H9 (cell line): ENCODE results near the gene SLC16A2. TPM values are rescaled to one million over a fixed set of nuclear protein-coding genes. Genes with fewer than 3 reads are reported as not detected.

Source experiments
- DNase-seq: peaks from one replicate; pipeline ENCODE4 v3.0.0-alpha.2; 2017
- H2AFZ ChIP-seq: one replicate; pipeline ENCODE4 v1.6.1; 2013; ENCODE audit warnings: mild to moderate bottlenecking, low read length, control low read depth, moderate library complexity
- H2AK5ac ChIP-seq: 2 replicates; pipeline ENCODE4 v1.6.1; 2013; ENCODE audit warnings: low read length, control low read depth, mixed read lengths; ENCODE audit not compliant: insufficient read length
- H2BK120ac ChIP-seq: one replicate; pipeline ENCODE4 v1.6.1; 2013; ENCODE audit warnings: low read depth, mild to moderate bottlenecking, low read length, control low read depth, inconsistent platforms; ENCODE audit not compliant: poor library complexity, severe bottlenecking
- H2BK12ac ChIP-seq: 2 replicates; pipeline ENCODE4 v1.6.1; 2013; ENCODE audit warnings: low read length, control low read depth, mixed read lengths, low read depth; ENCODE audit not compliant: insufficient read length
- H2BK15ac ChIP-seq: 2 replicates; pipeline ENCODE4 v1.6.1; 2013; ENCODE audit warnings: low read depth, low read length, control low read depth
- H2BK20ac ChIP-seq: one replicate; pipeline ENCODE4 v1.6.1; 2013; ENCODE audit warnings: low read depth, mild to moderate bottlenecking, low read length, control low read depth, inconsistent platforms; ENCODE audit not compliant: poor library complexity, severe bottlenecking
- H2BK5ac ChIP-seq: 2 replicates; pipeline ENCODE4 v1.6.1; 2013; ENCODE audit warnings: low read length, control low read depth, mixed read lengths; ENCODE audit not compliant: insufficient read length
- H3K14ac ChIP-seq: 2 replicates; pipeline ENCODE4 v1.6.1; 2013; ENCODE audit warnings: low read length, control low read depth; ENCODE audit not compliant: insufficient read depth
- H3K18ac ChIP-seq: 2 replicates; pipeline ENCODE4 v1.6.1; 2013; ENCODE audit warnings: low read depth, mild to moderate bottlenecking, mixed read lengths, low read length, control low read depth; ENCODE audit not compliant: insufficient read length
- H3K23ac ChIP-seq: 2 replicates; pipeline ENCODE4 v1.6.1; 2013; ENCODE audit warnings: low read length, control low read depth, mixed read lengths, low read depth; ENCODE audit not compliant: insufficient read length
- H3K23me2 ChIP-seq: 2 replicates; pipeline ENCODE4 v1.6.1; 2013; ENCODE audit warnings: low read depth, mild to moderate bottlenecking, mixed read lengths, low read length, control low read depth; ENCODE audit not compliant: insufficient read length, poor library complexity, severe bottlenecking
- H3K27ac ChIP-seq: 2 replicates; pipeline ENCODE4 v1.5.1; 2013; ENCODE audit warnings: low read length, control low read depth, mixed read lengths, low read depth; ENCODE audit not compliant: insufficient read length
- H3K27me3 ChIP-seq: 2 replicates; pipeline ENCODE4 v1.6.1; 2013; ENCODE audit warnings: low read length, control low read depth, inconsistent platforms; ENCODE audit not compliant: insufficient read depth
- H3K4ac ChIP-seq: 2 replicates; pipeline ENCODE4 v1.6.1; 2013; ENCODE audit warnings: low read depth, mild to moderate bottlenecking, control low read depth, inconsistent platforms, low read length, moderate library complexity
- H3K4me1 ChIP-seq: 2 replicates; pipeline ENCODE4 v1.6.1; 2013; ENCODE audit warnings: low read length, control low read depth, inconsistent platforms; ENCODE audit not compliant: insufficient read depth
- H3K4me2 ChIP-seq: 2 replicates; pipeline ENCODE4 v1.6.1; 2013; ENCODE audit warnings: low read length, control low read depth, mixed read lengths; ENCODE audit not compliant: insufficient read length, insufficient read depth
- H3K56ac ChIP-seq: 2 replicates; pipeline ENCODE4 v1.6.1; 2013; ENCODE audit warnings: low read depth, mild to moderate bottlenecking, mixed read lengths, low read length, control low read depth; ENCODE audit not compliant: insufficient read length
- H3K79me1 ChIP-seq: 2 replicates; pipeline ENCODE4 v1.6.1; 2013; ENCODE audit warnings: low read depth, mild to moderate bottlenecking, moderate library complexity, low read length, control low read depth, inconsistent platforms; ENCODE audit not compliant: insufficient read depth, poor library complexity, severe bottlenecking
- H3K79me2 ChIP-seq: 2 replicates; pipeline ENCODE4 v1.6.1; 2013; ENCODE audit warnings: low read length, control low read depth, inconsistent platforms; ENCODE audit not compliant: insufficient read depth
- H3K9ac ChIP-seq: 2 replicates; pipeline ENCODE4 v1.6.1; 2013; ENCODE audit warnings: low read length, control low read depth, mixed read lengths; ENCODE audit not compliant: insufficient read length; ENCODE audit errors: extremely low read depth
- H3K9me3 ChIP-seq: one replicate; pipeline ENCODE4 v1.6.1; 2013; ENCODE audit warnings: low read depth, low read length, inconsistent platforms; ENCODE audit not compliant: control insufficient read depth
- H3T11ph ChIP-seq: one replicate; pipeline ENCODE4 v1.6.1; 2013; ENCODE audit warnings: mild to moderate bottlenecking, low read length, control low read depth, inconsistent platforms
- H4K20me1 ChIP-seq: one replicate; pipeline ENCODE4 v1.6.1; 2013; ENCODE audit not compliant: control insufficient read depth, insufficient read length, insufficient read depth
- H4K5ac ChIP-seq: 2 replicates; pipeline ENCODE4 v1.6.1; 2013; ENCODE audit warnings: low read depth, mild to moderate bottlenecking, mixed read lengths, low read length, control low read depth; ENCODE audit not compliant: insufficient read length
- H4K8ac ChIP-seq: replicated peaks from 2 replicates; pipeline ENCODE4 v1.6.1; 2013; ENCODE audit warnings: low read length, control low read depth, mixed read lengths, low read depth; ENCODE audit not compliant: insufficient read length
- H4K91ac ChIP-seq: 2 replicates; pipeline ENCODE4 v1.6.1; 2013; ENCODE audit warnings: low read depth, mild to moderate bottlenecking, moderate library complexity, mixed read lengths, low read length, control low read depth; ENCODE audit not compliant: insufficient read length
- H3K27ac Mint-ChIP-seq, 3 experiments: 2 replicates in 2 of 3; 3 replicates in 1 of 3; pipeline ENCODE4 v1.8.0; 2020 to 2021; ENCODE audit warnings: mixed read lengths in 3 of 3, mild to moderate bottlenecking in 1 of 3, moderate library complexity in 1 of 3
- H3K27me3 Mint-ChIP-seq: 2 replicates; pipeline ENCODE4 v1.8.0; 2021; ENCODE audit warnings: low read depth, mild to moderate bottlenecking, moderate library complexity, mixed read lengths
- H3K36me3 Mint-ChIP-seq, 3 experiments: 2 replicates in 2 of 3; 3 replicates in 1 of 3; pipeline ENCODE4 v1.8.0; 2020 to 2021; ENCODE audit warnings: low read depth in 3 of 3, mixed read lengths in 3 of 3; ENCODE audit not compliant: insufficient read depth in 1 of 3
- H3K4me1 Mint-ChIP-seq, 2 experiments: 2 replicates each; pipeline ENCODE4 v1.8.0; 2020; ENCODE audit warnings: mixed read lengths in 2 of 2
- H3K4me3 Mint-ChIP-seq, 2 experiments: 2 replicates in 1 of 2; 3 replicates in 1 of 2; pipeline ENCODE4 v1.8.0; 2020 to 2021; ENCODE audit warnings: mild to moderate bottlenecking in 2 of 2, mixed read lengths in 2 of 2, moderate library complexity in 1 of 2
- H3K9me3 Mint-ChIP-seq, 2 experiments: 2 replicates in 1 of 2; 3 replicates in 1 of 2; pipeline ENCODE4 v1.8.0; 2020; ENCODE audit warnings: mild to moderate bottlenecking in 2 of 2, mixed read lengths in 2 of 2, moderate library complexity in 1 of 2
- CTCF ChIP-seq: fragments of 200-600 bp; sonication (generic); conservative IDR thresholded peaks from 3 replicates; pipeline ENCODE4 v1.8.0; 2021; ENCODE audit warnings: antibody characterized with exemption, mild to moderate bottlenecking
- WGBS: extraction: QIAGEN DNeasy Blood & Tissue Kit; methylation state at CpG from one replicate; pipeline ENCODE4 v1.1.7; 2013; ENCODE audit warnings: missing lambda C conversion rate, low lambda C conversion rate, mixed read lengths; ENCODE audit not compliant: insufficient read length; ENCODE audit errors: extremely low coverage; 5-methylcytosine and 5-hydroxymethylcytosine counted together
- total RNA-seq: library from RNA; stranded (reverse); gene quantifications from 2 replicates; pipeline ENCODE4 v1.2.1, GENCODE V29; 2021

The SLC16A2 gene
- total RNA-seq, 1 experiment from 2014 or later, result 17.1 TPM

- H2BK15ac ChIP-seq, result no peak overlapping the region
- no peak overlapping the region for H3K14ac ChIP-seq
- H2AFZ ChIP-seq, result no peak overlapping the region
- no peaks in the 10 kb centered on the region for H3K4me1 ChIP-seq
- H3K9ac ChIP-seq, result no peak overlapping the region
- Mint-ChIP-seq H3K27ac (peak overlapping the region in 1 of 3 experiments; percentile 40; a peak in 1 of 7 replicates), H3K4me1 (peaks cover 9 to 16% of the 10 kb centered on the region in 2 experiments; a peak in 3 of 4 replicates), H3K27me3 (no peaks in the 10 kb centered on the region), H3K36me3 (peaks cover 0 to 4% (median 3%) of the 10 kb centered on the region in 3 experiments; a peak in 4 of 7 replicates), H3K4me3 (no peak overlapping the region), H3K9me3 (peaks cover 21 to 34% of the 10 kb centered on the region in 2 experiments)
- H3K79me2 ChIP-seq, result no peaks in the 10 kb centered on the region
- H4K8ac ChIP-seq, result no peak overlapping the region
- H4K91ac ChIP-seq, result no peak overlapping the region
- H3K23ac ChIP-seq, result no peak overlapping the region
- no peak overlapping the region for H3K56ac ChIP-seq
- H3K18ac ChIP-seq, result no peak overlapping the region
- H2BK12ac ChIP-seq, result no peak overlapping the region
- no peaks in the 10 kb centered on the region for H4K20me1 ChIP-seq
- H3K9me3 ChIP-seq, result no peaks in the 10 kb centered on the region
- no peak overlapping the region for H3T11ph ChIP-seq
- no peak overlapping the region for H3K4me2 ChIP-seq
- H3K27me3 ChIP-seq, result no peaks in the 10 kb centered on the region
- TF ChIP-seq CTCF, result no peak
- no peak overlapping the region for H2BK20ac ChIP-seq
- H3K4ac ChIP-seq, result no peak overlapping the region
- H2BK120ac ChIP-seq, result no peak overlapping the region
- WGBS, result no CpG with 5 or more reads among the region's 2 CpGs
- no peak for DNase-seq
- H3K23me2 ChIP-seq, result peaks cover 11% of the 10 kb centered on the region
- H2BK5ac ChIP-seq, result no peak overlapping the region
- H3K79me1 ChIP-seq, result no peaks in the 10 kb centered on the region
- no peak overlapping the region for H3K27ac ChIP-seq
- H4K5ac ChIP-seq, result no peak overlapping the region
- H2AK5ac ChIP-seq, result no peak overlapping the region
Measured at GRCh38 chrX:74426071-74426470, 4.8 kb downstream of the SLC16A2 start.
